ENCODE data around the gene NUDT16.
A peak's percentile ranks its signal among the peaks of the same experiment; 100 is the strongest.
"Not testable (repeated sequence)": the region's sequence is repeated elsewhere in the genome, so short reads cannot be mapped to it uniquely, and the experiment has no call there.

The NUDT16 gene

GRCh38 chr3:131381445-131382291 is at the start of gene NUDT16:
Gene NUDT16 (plus strand): TSS chr3:131381774. CDS start chr3:131381805, 31 bp downstream.
- DNase-seq = peak; percentile 98

GRCh38 chr3:131338948-131339640 is 42.5 kb upstream of the NUDT16 start:
- DNase-seq = no peak

GRCh38 chr3:131341761-131342160 is 39.8 kb upstream of the NUDT16 start:
- DNase-seq = no peak

- DNase-seq = no peak
These were observed 32.7 kb upstream of the NUDT16 start for GRCh38 chr3:131348911-131349310.

- DNase-seq = no peak
These were observed 32.1 kb upstream of the NUDT16 start for GRCh38 chr3:131349454-131349853.

GRCh38 chr3:131349946-131350347 is 31.6 kb upstream of the NUDT16 start:
- no peak for DNase-seq

- no peak for DNase-seq
These were observed 31.1 kb upstream of the NUDT16 start for GRCh38 chr3:131350506-131350905.

GRCh38 chr3:131353016-131353877 is 28.3 kb upstream of the NUDT16 start:
- DNase-seq = no peak

- DNase-seq = no peak
These were observed 27.6 kb upstream of the NUDT16 start for GRCh38 chr3:131353986-131354385.

- no peak for DNase-seq
These were observed 25.5 kb upstream of the NUDT16 start for GRCh38 chr3:131356006-131356595.

GRCh38 chr3:131357275-131357674 is 24.3 kb upstream of the NUDT16 start:
- no peak for DNase-seq

GRCh38 chr3:131360191-131360755 is 21.3 kb upstream of the NUDT16 start:
- DNase-seq = no peak

- DNase-seq = peak in 1 of 2 donors; percentile 17
These were observed 20.5 kb upstream of the NUDT16 start for GRCh38 chr3:131361066-131361463.

- peak in 1 of 2 donors; percentile 22 for DNase-seq
These were observed 19.8 kb upstream of the NUDT16 start for GRCh38 chr3:131361464-131362421.

- no peak for DNase-seq
These were observed 18.3 kb upstream of the NUDT16 start for GRCh38 chr3:131363275-131363674.

GRCh38 chr3:131370935-131371687 is 10.5 kb upstream of the NUDT16 start:
- DNase-seq = no peak

GRCh38 chr3:131371688-131372066 is 9.9 kb upstream of the NUDT16 start:
- DNase-seq = no peak

- no peak for DNase-seq
These were observed 6.8 kb upstream of the NUDT16 start for GRCh38 chr3:131374741-131375140.

- DNase-seq = not testable (repeated sequence)
These were observed 641 bp upstream of the NUDT16 start for GRCh38 chr3:131380821-131381444.

All from stimulated activated CD4-positive, alpha-beta T cell treated with anti-CD3 and anti-CD28 coated beads, Interleukin-2, amount 100 ng/mL, for 24 hours (primary cell).